K562 (cell line): ENCODE data around the gene AGPAT1. TPM values are rescaled to one million over a fixed set of nuclear protein-coding genes. Genes with fewer than 3 reads are reported as not detected.

Experiments used
- ATAC-seq: fragments of 200-7000 bp; cut with Tn5 transposase; 3 replicates; pipeline ENCODE4 v1.9.1; 2020; ENCODE audit warnings: moderate library complexity
- BruUV-seq: library from RNA; stranded (reverse); fragments of 400-500 nt; replicated peaks from 2 replicates; lab custom pipeline; 2021; lab: Mats Ljungman, UMichigan
- CTCF ChIA-PET: fragments of 300-600 bp; formaldehyde crosslinking; extraction: SDS; loops from one replicate; lab custom pipeline; 2021; ENCODE audit warnings: low intra/inter-chr PET ratio; lab: Yijun Ruan, JAX
- POLR2A ChIA-PET: fragments of 300-600, 350-650 bp; sonication (Branson Sonifier 250); formaldehyde crosslinking; extraction: SDS; loops from one replicate; lab custom pipeline; 2021; ENCODE audit warnings: antibody characterized with exemption, inconsistent platforms; lab: Yijun Ruan, JAX
- DNase-seq, 4 experiments: peaks; one replicate each; pipeline versions ENCODE4 v3.0.0 to v3.0.0-alpha.2; 2011 to 2018; ENCODE audit warnings: low spot score in 3 of 4, mixed read lengths in 3 of 4; ENCODE audit errors: extremely low read depth in 1 of 4
- FAIRE-seq: peaks from 2 replicates; lab custom pipeline; 2011; peaks lifted over from hg19 to GRCh38; lab: Jason Lieb, UNC
- H2AFZ ChIP-seq: 2 replicates; pipeline ENCODE4 v1.6.0; 2011; ENCODE audit warnings: low read depth, low read length, control low read depth, inconsistent platforms
- H3K27ac ChIP-seq: fragments of 200-600 bp; 3 replicates; pipeline ENCODE4 v1.8.0; 2011; ENCODE audit warnings: low read depth, mild to moderate bottlenecking, control low read depth, inconsistent platforms, low read length, moderate library complexity, mixed read lengths; ENCODE audit errors: extremely low read depth
- H3K27me3 ChIP-seq, 2 experiments: fragments of 300-600 bp in 1 of 2; 2 replicates in 1 of 2; 3 replicates in 1 of 2; pipeline versions ENCODE4 v1.6.0 to v1.8.0; 2011; ENCODE audit warnings: inconsistent platforms in 2 of 2, low read length in 2 of 2, mild to moderate bottlenecking in 1 of 2, mixed read lengths in 1 of 2, moderate library complexity in 1 of 2; ENCODE audit not compliant: control insufficient read depth in 2 of 2, insufficient read depth in 2 of 2
- H3K36me3 ChIP-seq: fragments of 300-600 bp; 3 replicates; pipeline ENCODE4 v1.8.0; 2011; ENCODE audit warnings: mild to moderate bottlenecking, low read length, inconsistent platforms; ENCODE audit not compliant: control insufficient read depth, insufficient read depth
- H3K4me1 ChIP-seq, 2 experiments: fragments of 200-600 bp in 1 of 2; replicated peaks in 1 of 2; 2 replicates in 1 of 2; 3 replicates in 1 of 2; pipeline versions ENCODE4 v1.5.1 to v1.8.0; 2011; ENCODE audit warnings: inconsistent platforms in 2 of 2, low read length in 2 of 2, mild to moderate bottlenecking in 1 of 2, mixed read lengths in 1 of 2, moderate library complexity in 1 of 2; ENCODE audit not compliant: control insufficient read depth in 2 of 2, insufficient read depth in 2 of 2
- H3K4me2 ChIP-seq: 2 replicates; pipeline ENCODE4 v1.6.1; 2011; ENCODE audit warnings: low read length, control low read depth, inconsistent platforms, mixed read lengths; ENCODE audit not compliant: insufficient read depth
- H3K4me3 ChIP-seq: fragments of 200-600 bp; sonication (generic), shearing (Covaris generic); 2 replicates; pipeline ENCODE4 v1.5.1; 2016; ENCODE audit warnings: control low read depth, inconsistent platforms
- H3K79me2 ChIP-seq: fragments of 200-600 bp; 3 replicates; pipeline ENCODE4 v1.8.0; 2011; ENCODE audit warnings: low read length, inconsistent platforms; ENCODE audit not compliant: control insufficient read depth, insufficient read depth
- H3K9ac ChIP-seq, 2 experiments: 2 replicates each; pipeline versions ENCODE4 v1.6.0 to v1.6.1; 2011; ENCODE audit warnings: low read depth in 2 of 2, low read length in 2 of 2, control low read depth in 1 of 2, inconsistent platforms in 1 of 2, mild to moderate bottlenecking in 1 of 2, mixed read lengths in 1 of 2; ENCODE audit not compliant: insufficient read depth in 1 of 2
- H3K9me1 ChIP-seq: one replicate; pipeline ENCODE4 v1.6.0; 2011; ENCODE audit warnings: inconsistent platforms, mild to moderate bottlenecking, low read length, moderate library complexity; ENCODE audit not compliant: control insufficient read depth, insufficient read depth
- H3K9me3 ChIP-seq: replicated peaks from 2 replicates; pipeline ENCODE4 v1.5.1; 2011; ENCODE audit warnings: low read depth, low read length, inconsistent platforms; ENCODE audit not compliant: control insufficient read depth, insufficient read depth
- H4K20me1 ChIP-seq: replicated peaks from 2 replicates; pipeline ENCODE4 v1.6.1; 2011; ENCODE audit warnings: low read length, inconsistent platforms, mixed read lengths; ENCODE audit not compliant: control insufficient read depth, insufficient read depth
- C11orf30 ChIP-seq: fragments of 450-650 bp; IDR thresholded peaks from 2 replicates; pipeline ENCODE4 v1.6.1; 2016; ENCODE audit warnings: low read depth, mild to moderate bottlenecking
- CBFB ChIP-seq: sonication (generic); formaldehyde crosslinking; IDR thresholded peaks from 2 replicates; pipeline ENCODE4 v1.4.0; 2020; ENCODE audit warnings: mild to moderate bottlenecking, missing genetic modification reagents
- OTX1 ChIP-seq: fragments of 450-650 bp; formaldehyde crosslinking; IDR thresholded peaks from 2 replicates; pipeline ENCODE4 v1.4.0; 2022; ENCODE audit warnings: mild to moderate bottlenecking
- ZNF764 ChIP-seq: fragments of 250-450 bp; sonication (Bioruptor Pico); IDR thresholded peaks from 2 replicates; pipeline ENCODE4 v1.4.0; 2020; ENCODE audit warnings: low read depth, mild to moderate bottlenecking, moderate library complexity
- WGBS: fragments of 100-300 bp; shearing (Covaris generic); methylation state at CpG from one replicate; pipeline ENCODE4 v1.1.6; 2016; ENCODE audit warnings: low coverage, mixed read lengths; ENCODE audit not compliant: insufficient coverage; ENCODE audit errors: missing lambda C conversion rate; 5-methylcytosine and 5-hydroxymethylcytosine counted together
- in situ Hi-C: fragments of 300-500 bp; cut with MboI; formaldehyde crosslinking; loops from 4 replicates; pipeline ENCODE4 v1.15.0; 2018; ENCODE audit warnings: inconsistent platforms, mixed read lengths
- intact Hi-C: fragments of 100-400 bp; cut with micrococcal nuclease; formaldehyde crosslinking; loops from 2 replicates; pipeline ENCODE4 v1.14.2; 2022
- polyA plus RNA-seq, 8 experiments: library from polyadenylated mRNA; depleted of rRNA in 4 of 8; stranded (reverse) in 5 of 8; unstranded in 3 of 8; fragments of >200 nt; fragmentation: Nextera tagmentation in 2 of 8; fragmentation: Illumina TruSeq in 1 of 8; extraction: Ambion mirVana in 2 of 8; extraction: Trizol in 1 of 8; gene quantifications; 2 replicates each; pipeline versions ENCODE4 v1.2.1 to v1.2.3, GENCODE V29; 2011 to 2014; ENCODE audit warnings: inconsistent platforms in 1 of 8, missing spikeins in 1 of 8
- total RNA-seq, 7 experiments: library from RNA; depleted of rRNA in 6 of 7; stranded (reverse); fragments of >200 nt in 6 of 7; fragmentation: Illumina TruSeq in 2 of 7; extraction: Trizol in 2 of 7; gene quantifications; 2 replicates each; pipeline versions ENCODE4 v1.2.1 to v1.2.3, GENCODE V29; 2011 to 2021; ENCODE audit warnings: low replicate concordance in 1 of 7
- TF ChIP-seq, protein P1 (sequence below): sonication (generic); formaldehyde crosslinking; IDR thresholded peaks from 2 replicates; pipeline ENCODE4 v1.8.0; 2022; ENCODE audit warnings: mild to moderate bottlenecking, missing genetic modification reagents, borderline replicate concordance
- TF ChIP-seq, protein P2 (sequence below): sonication (generic); formaldehyde crosslinking; IDR thresholded peaks from 2 replicates; pipeline ENCODE4 v1.8.0; 2023; ENCODE audit warnings: mild to moderate bottlenecking, missing genetic modification reagents

Gene AGPAT1
- total and polyA plus RNA-seq, 9 of the 15 experiments (the other 6 are each of a cell fraction or from before 2014, with no cell fraction given): 37.9 to 176 (median 69.4) TPM

DNA sequence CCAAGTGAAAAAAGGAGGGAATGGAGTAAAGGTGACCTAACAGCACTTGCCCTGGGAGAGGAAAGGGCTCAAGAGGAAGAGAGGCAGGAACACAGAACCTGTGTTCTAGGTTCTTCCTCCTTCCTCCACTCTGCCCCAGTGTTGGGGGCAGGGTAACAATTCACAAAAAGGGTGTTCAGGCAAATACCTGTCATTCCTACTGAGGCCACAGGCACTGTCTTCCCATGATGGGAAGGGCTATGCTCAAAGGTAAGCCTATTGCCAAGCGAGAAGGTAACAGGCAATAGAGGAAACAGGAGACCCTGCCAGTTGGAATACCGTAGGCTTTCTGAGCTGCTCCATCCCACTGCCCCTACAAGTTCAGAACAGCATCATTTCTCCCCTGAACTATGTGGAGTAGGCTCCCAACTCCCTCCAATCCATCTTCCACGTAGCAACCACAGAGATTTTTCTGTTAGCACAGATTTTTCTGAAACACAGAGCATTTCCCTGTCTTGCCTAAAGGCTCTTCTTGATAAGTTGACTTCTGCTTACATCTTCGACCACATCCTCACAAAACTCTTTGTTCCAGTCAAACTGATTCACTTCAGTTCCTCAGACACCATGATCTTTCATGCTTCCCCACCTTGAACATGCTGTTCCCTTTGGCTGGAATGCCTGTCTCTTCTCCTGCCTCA lies 2.7 kb downstream of the AGPAT1 start (continued):
- TF ChIP-seq CBFB (CRISPR knock-in tag) (0 out of 2 replicates have a peak, but pooled peaks have one; percentile 65), ZNF764 (no peak)
- TF ChIP-seq, protein P1, sequence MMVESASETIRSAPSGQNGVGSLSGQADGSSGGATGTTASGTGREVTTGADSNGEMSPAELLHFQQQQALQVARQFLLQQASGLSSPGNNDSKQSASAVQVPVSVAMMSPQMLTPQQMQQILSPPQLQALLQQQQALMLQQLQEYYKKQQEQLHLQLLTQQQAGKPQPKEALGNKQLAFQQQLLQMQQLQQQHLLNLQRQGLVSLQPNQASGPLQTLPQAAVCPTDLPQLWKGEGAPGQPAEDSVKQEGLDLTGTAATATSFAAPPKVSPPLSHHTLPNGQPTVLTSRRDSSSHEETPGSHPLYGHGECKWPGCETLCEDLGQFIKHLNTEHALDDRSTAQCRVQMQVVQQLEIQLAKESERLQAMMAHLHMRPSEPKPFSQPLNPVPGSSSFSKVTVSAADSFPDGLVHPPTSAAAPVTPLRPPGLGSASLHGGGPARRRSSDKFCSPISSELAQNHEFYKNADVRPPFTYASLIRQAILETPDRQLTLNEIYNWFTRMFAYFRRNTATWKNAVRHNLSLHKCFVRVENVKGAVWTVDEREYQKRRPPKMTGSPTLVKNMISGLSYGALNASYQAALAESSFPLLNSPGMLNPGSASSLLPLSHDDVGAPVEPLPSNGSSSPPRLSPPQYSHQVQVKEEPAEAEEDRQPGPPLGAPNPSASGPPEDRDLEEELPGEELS: 0 out of 2 replicates have a peak, but pooled peaks have one; percentile 36
- TF ChIP-seq, protein P2, sequence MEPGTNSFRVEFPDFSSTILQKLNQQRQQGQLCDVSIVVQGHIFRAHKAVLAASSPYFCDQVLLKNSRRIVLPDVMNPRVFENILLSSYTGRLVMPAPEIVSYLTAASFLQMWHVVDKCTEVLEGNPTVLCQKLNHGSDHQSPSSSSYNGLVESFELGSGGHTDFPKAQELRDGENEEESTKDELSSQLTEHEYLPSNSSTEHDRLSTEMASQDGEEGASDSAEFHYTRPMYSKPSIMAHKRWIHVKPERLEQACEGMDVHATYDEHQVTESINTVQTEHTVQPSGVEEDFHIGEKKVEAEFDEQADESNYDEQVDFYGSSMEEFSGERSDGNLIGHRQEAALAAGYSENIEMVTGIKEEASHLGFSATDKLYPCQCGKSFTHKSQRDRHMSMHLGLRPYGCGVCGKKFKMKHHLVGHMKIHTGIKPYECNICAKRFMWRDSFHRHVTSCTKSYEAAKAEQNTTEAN: 0 out of 2 replicates have a peak, but pooled peaks have one; percentile 37

DNA sequence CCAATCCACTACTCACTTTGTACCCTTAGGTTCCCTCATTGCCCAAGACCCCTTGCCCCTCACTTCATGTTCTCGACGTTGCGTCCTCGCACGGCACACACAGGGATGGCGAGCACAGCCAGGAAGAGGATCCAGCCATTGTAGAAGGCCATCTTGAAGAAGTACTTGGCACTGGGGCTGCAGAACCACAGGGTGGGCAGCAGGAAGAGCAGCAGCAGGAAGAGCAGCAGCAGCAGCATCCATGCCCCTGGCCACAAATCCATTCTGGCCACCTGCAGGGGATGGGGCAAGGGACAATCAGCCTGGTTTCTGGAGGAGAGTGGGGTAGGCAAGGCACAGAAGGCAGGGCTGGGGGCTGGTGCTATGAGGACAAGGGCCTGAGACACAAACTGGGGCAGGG lies 4.7 kb downstream of the AGPAT1 start:
- no peak for ATAC-seq
- BruUV-seq: no TSS peak
- Histone ChIP-seq H3K9ac (peak overlapping the region in 1 of 2 experiments; percentile 47; a peak in 1 of 4 replicates), H3K27ac (no peak overlapping the region), H3K4me2 (no peak overlapping the region), H4K20me1 (no peaks in the 10 kb centered on the region), H3K4me1 (peaks cover 48 to 66% of the 10 kb centered on the region in 2 experiments), H3K9me1 (no peaks in the 10 kb centered on the region), H3K27me3 (no peaks in the 10 kb centered on the region), H3K9me3 (no peaks in the 10 kb centered on the region), H3K36me3 (peaks cover 62% of the 10 kb centered on the region), H2AFZ (no peak overlapping the region), H3K4me3 (no peak overlapping the region), H3K79me2 (peaks cover 39% of the 10 kb centered on the region)
- in situ Hi-C loops: no loop called here
- FAIRE-seq: no peak
- intact Hi-C loops: loop anchor here (10.0 kb wide), 2 partner anchors 346 to 506 kb away; partner anchors contain the start of genes C6orf47, CSNK2B, GPANK1 and HSPA1B
- no peak for DNase-seq
- ChIA-PET POLR2A (interaction anchor here (0.6 to 1.1 kb wide), 4 partner anchors 10 to 32 kb away, joined by 3 to 4 read pairs (median 4); no protein-coding TSS in a partner anchor), CTCF (no interaction called here)
- TF ChIP-seq OTX1 (0 out of 2 replicates have a peak, but pooled peaks have one; percentile 56), C11orf30 (no peak)
- 96% methylated on average over 6 of the region's 6 CpGs for WGBS
